ENCODE results near the gene ITPR1. TPM values are rescaled to one million over a fixed set of nuclear protein-coding genes. Genes with fewer than 3 reads are reported as not detected.

The ITPR1 gene
- total RNA-seq, 1 donor from 2014 or later: 22.6 TPM

DNA sequence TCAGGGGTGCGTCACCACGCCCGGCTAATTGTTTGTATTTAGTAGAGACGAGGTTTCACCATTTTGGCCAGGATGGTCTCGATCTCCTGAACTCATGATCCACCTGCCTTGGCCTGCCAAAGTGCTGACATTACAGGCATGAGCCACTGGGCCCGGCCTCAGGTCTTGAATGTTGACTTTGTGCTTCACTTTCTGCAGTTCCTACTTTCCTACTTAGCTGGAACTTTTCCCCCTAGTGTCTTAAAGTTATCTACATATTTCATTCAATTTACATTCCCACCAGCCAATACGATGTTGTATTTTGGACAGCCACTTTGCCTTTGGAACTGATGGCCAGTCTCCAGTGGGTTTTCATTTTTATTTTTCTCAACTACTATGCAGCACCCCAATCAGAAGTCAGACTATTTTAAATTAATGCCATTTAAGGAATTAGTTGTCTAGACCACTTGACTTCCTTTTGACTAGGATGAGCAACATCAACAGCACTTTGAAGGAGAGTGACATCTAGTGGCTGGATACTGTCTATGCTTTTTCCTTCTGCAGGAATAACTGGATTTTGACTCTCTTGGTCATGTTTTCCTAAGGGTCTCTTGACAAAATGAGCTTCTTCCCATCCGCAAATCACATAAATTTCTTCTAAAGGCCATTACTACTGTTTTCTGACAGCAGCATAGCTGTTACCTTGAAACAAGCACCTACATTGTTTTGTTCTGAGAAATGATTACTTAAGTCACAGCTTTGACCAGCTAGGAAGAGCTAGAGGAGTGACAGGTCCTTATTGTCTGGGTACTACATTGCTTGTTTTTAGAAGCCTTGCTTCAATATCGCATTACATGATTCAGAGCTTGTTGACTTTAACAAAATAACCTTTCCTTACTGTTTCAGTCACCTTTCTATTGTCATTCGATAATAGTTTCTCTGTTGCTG is 140.2 kb downstream of the ITPR1 start:
- peak; percentile 74 to 77 for DNase-seq (ENCODE audit: low read depth in 2 of 2)

DNA sequence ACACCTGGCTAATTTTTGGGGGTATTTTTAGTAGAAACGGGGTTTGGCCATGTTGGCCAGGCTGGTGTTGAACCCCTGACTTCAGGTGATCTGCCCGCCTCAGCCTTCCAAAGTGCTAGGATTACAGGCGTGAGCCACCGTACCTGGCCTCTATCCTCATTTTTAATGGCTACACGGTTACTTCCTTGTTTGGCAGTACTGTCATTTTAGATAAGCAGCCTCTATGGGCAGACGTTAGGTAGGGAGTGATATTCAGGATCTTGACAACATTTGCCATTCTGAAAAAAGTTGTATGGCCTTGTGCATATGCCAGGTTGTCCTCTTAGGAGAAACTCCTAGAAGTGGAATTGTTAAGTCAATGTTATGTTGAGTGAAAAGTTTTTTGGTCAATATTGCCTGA is 141.7 kb downstream of the ITPR1 start:
- DNase-seq (ENCODE audit: low read depth in 2 of 2): no peak

DNA sequence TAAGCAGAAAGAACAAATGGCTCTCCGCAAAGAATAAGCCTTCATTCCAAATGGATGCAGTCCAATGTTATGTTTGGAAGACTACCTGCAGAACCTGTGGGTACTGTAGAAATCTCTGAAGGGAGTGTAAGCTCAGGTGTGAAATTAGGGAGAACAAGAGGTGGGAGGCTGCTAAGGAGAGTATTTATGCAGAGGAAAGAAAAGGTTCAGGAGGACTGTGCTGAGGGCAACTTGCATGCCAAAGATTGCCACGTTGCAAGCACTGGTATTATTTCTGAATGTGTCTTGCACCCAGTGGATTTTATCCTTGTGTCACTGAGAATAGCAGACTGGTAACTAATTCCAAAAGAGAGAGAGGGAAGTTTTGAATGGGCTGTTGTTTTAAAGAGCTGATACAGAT is 144.1 kb downstream of the ITPR1 start:
- no peak for DNase-seq (ENCODE audit: low read depth in 2 of 2)

DNA sequence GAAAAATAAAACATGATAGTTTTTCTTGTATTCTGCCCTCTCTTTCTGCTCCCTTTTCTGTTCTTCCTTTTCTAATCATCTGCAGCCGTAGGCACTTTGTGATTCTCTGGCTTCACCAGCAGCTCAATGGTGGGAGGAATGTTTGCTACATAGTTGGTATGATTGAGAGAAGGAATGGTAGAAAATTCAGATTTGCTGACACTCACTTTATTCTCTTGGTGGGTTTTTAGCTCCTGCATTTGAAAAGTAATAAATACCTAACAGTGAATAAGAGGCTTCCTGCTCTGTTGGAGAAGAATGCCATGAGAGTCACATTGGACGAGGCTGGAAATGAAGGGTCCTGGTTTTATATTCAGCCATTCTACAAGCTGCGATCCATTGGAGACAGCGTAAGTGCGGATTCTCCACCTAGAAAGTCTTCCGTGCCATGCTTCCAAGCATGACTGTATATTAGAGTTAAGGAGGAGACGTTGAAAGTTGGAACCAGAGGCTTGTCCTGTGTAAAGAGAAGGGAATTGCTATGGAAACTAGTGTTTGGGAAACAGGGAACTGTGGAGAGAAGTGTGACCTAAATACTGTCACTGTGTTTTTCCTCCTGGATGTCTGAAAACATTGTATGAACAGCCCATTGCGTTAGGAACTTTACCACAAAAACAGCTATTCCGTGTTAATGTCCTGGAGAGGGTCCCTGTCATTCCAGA is 148.9 kb downstream of the ITPR1 start:
- DNase-seq (ENCODE audit: low read depth in 2 of 2): no peak

DNA sequence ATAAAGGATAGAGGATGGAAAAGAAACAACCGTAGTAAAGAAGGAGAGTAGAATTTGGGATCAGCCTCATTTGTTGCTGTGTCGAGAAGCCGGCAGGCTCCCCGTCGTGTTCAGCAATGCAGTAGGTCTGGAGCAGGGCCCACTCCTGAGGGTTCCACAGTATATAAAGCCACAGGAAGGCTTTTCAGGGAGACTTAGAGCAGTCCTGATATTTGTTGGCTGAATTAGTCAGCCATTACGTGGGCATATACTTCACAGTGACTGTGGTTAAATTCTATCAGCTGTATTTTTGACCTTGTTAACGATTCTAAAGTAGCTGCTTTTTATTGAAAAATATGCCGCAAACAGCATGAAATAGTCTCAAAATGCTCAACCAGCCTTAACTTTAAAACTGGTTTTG is 149.5 kb downstream of the ITPR1 start:
- no peak for DNase-seq (ENCODE audit: low read depth in 2 of 2)

DNA sequence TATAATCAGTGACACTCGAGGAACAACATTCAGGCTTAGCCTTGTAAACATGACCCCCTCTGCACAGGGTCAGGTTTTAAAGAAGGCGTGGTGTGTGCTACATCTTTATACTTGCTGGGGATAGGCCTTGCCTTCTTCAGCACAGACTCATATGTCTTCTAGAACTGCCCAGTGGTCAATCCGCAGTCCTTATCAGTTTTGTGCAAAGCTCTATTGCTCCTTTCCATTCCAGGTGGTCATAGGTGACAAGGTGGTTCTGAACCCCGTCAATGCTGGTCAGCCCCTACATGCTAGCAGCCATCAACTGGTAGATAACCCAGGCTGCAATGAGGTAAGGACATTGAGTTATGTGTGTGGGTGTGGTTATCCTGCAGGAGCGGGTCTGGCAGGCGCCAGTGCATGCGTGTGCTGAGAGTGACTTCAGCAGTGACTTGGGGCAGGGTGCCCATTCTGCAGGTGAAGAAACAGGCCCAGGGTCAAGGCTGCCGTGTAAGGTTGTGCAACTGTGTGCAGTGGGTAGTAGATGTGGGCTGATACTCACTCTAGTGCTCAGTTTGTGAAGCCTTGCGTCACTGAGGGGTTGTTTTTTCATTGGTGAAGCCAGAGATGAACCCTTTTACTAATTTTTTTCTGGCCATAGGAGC is 150.9 kb downstream of the ITPR1 start:
- no peak for DNase-seq (ENCODE audit: low read depth in 2 of 2)

DNA sequence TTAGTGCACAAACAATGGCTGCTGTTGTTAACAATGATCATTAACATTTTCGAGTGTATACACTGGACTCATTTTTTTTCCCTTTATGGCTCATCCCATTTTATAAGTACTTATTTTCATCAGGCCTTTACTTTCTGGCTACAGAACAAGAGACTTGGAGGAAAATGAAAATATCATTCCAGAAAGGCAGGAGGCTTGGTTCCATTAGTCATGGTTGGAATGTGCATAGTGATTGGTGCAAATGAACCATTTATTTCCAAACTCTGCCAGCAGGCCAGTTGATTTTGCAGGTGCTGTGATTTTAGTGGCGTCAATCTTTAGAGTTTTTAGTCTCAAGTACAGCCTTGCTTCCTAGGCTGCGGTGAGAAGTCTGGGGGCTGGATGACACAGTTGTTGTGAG is 151.8 kb downstream of the ITPR1 start:
- no peak for DNase-seq (ENCODE audit: low read depth in 2 of 2)

DNA sequence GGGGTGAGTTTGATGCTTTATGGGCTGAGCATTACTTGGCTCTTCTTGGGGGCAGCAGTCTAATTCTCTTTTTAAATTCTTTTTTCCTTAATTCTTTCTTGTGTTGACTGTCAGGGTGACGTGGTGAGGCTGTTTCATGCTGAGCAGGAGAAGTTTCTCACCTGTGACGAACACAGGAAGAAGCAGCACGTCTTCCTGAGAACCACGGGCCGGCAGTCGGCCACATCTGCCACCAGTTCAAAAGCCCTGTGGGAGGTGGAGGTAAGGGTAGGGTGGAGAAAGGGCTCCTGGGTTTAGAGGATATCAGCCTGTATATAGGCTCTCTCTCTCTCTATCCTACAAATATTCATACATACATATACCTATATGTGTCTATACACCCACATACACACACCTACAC is 152.3 kb downstream of the ITPR1 start:
- no peak for DNase-seq (ENCODE audit: low read depth in 2 of 2)

DNA sequence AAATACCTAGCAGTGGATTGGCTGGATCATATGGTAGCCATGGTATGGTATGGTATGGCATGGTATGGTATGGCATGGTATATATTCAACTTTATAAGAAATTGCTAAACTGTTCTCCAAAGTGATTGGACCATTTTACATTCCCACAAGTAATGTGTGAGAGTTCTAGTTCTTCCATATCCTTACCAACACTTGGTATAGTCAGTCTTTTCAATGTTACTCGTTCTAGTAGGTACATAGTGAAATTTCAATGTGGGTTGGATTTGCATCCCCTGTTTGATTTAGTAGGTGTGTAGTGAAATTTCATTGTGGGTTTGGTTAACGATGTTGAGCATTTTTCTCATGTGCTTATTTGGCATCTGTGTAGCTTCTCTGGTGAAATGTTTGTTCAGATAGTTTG is 154.3 kb downstream of the ITPR1 start:
- DNase-seq (ENCODE audit: low read depth in 2 of 2): no peak

DNA sequence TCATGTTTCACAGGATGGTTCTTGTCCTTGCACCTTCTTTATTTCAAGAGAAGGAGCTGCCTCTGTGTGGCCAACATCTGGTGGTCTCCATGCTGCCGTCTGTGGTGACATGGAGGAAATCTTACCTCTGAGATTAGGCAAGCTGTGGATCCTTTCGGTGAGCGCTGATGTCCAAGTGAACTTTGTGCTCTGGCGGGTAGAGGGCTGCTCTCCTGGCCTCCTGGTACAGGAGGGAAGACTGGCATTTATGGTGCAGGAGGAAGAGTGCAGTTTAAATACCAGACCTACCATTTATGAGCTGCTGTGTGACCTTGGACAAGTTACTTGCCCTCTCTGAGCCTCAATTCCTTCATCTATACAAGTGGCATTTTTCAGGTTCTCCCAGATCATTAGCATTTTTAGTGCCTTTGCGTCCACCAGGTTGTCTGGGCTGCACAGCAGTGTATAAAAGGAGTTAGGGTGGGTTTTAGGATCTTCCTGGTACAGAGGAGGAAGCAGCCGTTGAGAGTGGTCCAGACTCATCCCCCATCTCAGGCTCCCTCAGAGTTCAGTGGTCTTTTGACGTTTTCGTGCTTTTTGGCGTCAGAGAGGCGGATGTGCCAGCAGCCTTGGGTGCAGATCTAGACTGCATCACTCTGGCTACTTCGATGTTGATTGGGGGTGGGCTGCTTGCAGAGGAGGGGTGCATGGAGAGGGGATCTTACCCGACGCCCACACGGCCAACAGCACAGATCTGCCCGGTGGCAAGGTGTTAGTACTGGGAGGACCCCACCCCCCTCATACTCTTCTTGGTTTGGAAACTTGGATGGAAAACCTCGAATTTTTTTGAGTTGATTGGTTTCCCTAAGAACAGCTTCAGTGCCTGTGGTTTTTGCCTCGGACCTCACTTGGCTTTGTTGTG is 162.2 kb downstream of the ITPR1 start:
- no peak for DNase-seq (ENCODE audit: low read depth in 2 of 2)

DNA sequence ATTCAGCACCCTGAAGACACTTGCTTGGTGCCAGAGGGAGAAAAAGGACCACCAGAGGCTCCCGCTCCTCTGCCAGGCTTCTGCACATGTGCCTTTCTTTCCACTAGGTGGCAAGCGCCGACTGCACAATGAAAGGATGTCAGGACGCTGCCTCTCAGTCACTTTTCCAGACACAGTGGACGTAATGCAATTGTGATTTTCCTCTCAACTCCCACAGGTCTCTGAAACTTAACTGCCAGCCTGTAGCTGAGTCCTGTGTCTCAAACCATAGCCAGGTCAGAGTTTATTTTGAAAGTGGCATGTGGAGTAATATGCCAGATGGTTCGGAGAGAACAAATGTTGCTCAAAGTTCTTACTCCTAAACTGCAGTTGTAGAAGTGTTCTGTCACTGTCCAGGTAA is 162.9 kb downstream of the ITPR1 start:
- DNase-seq (ENCODE audit: low read depth in 2 of 2): peak; percentile 81 to 89

DNA sequence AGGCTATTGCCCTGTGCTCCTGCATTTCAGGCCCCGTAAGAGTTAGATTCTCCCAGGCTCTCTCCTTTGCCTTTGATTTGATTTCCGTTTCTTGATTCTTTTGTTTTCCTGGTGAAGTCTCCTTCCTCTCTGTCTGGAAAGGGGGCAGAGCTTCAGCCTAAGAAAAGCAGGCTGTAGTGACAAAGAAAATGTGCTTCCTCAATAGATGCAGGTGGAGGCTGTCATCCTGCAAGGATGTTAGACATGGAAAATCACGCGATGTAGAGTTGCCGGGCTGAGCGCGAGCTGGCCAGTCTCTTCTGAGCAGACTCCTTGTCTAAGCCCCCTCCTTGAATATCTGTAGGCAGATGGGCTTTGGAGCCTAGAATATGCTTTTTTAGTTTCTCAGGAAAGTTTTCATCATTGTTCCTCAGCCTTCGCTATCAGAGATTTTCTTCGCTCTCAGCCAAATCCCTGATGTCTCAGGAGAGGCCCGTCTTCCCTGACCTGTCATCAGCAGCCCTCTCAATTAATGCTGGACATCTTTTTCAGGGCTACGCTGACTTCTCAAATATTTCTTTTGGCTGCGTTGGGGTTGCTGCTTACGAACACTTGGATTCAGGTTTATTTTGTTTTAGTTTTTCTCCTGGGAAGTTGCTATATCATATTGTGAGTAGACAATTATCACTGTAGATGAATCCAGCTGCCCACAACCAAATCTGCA is 163.6 kb downstream of the ITPR1 start:
- DNase-seq (ENCODE audit: low read depth in 2 of 2): peak in 1 of 2 donors; percentile 66

DNA sequence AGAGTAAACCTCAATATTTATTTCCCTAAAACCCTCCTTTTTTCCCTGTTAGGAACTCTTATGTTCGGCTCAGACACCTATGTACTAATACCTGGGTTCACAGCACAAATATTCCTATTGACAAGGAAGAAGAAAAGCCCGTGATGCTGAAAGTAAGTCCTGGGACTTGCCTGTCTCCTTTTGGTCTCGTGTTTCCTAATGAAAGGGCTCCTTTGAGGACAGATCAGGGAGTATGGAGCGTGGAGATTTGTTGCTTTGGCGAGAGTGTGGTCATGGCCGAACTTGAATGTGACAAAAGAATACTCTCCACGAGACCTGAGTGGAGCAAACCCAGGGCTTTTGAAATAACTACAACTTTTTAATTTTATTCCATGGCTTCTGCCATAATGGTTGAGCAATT is 167.8 kb downstream of the ITPR1 start:
- DNase-seq (ENCODE audit: low read depth in 2 of 2): no peak

DNA sequence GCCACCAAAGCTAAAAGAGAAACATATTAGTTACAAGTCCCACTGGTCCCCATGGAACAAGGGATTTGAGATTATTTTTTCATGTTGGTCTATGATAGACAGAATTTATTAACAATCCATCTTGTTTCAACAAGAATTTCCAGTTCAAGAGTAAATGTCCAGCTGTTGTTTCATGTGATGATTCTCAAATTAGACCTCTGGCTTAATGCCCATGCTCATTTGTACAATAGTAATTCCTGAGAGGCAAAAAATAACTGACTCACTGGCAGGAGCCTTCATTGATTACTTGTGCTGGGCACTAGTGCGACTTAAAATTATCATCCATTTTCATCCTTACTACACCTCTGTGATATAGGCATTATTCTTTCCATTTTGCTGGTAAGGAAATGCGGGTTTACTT is 171.3 kb downstream of the ITPR1 start:
- DNase-seq (ENCODE audit: low read depth in 2 of 2): peak in 1 of 2 donors; percentile 34

DNA sequence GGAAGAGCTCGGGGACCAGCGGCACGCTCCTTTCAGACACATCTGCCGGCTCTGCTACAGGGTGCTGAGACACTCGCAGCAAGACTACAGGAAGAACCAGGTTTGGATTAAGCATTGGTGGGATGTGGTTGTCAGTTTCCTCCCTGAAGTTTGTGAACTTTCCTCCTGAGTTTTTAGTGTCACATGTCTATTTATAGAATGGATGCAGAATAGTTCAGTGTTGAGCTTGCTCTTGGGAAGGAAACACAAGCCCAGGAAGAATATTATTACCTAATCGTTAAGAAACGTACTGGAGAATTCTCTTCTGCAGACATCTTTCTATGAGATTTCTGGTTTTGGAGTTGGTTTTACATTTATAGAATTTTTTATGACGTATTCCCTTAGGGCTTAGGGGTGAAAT is 172.0 kb downstream of the ITPR1 start:
- peak in 1 of 2 donors; percentile 18 for DNase-seq (ENCODE audit: low read depth in 2 of 2)

DNA sequence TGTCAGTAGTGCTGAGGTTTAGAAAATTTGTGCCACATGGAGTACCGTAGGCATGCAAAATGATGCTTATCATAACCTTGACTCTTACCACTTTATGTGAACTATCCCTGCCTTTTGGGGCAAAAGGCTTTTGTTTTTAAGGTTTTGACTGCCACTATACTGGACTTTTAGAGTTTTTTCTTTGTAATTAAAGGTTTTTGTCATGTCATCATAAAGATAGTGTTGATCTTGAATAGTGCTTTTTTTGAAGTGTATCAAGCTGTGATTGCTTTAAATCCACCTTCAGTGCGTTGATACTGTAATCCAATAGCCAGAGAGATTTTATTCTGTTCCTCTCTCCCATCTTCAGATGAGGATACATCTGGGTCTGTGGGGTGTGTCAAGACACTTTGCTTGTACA is 172.9 kb downstream of the ITPR1 start:
- DNase-seq (ENCODE audit: low read depth in 2 of 2): no peak

DNA sequence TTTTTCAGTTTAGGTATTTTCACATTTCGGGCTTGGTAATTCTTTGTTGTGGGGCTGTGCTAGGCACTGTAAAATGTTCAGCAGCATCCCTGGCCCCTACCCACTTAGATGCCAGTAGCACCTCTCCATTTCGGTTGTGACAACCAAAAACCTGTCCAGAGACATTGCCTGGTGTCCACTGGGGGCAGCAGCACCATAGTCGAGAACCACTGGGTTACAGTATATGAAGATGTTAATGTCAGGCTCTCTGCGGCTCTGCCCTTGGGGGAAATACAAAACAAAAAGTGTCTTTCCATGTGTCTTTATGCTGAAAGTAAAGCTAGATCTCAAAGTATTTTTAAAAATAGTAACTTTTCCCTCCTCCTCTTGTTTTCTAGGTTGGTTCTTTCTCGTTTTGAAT is 177.2 kb downstream of the ITPR1 start:
- peak; percentile 14 to 20 for DNase-seq (ENCODE audit: low read depth in 2 of 2)

DNA sequence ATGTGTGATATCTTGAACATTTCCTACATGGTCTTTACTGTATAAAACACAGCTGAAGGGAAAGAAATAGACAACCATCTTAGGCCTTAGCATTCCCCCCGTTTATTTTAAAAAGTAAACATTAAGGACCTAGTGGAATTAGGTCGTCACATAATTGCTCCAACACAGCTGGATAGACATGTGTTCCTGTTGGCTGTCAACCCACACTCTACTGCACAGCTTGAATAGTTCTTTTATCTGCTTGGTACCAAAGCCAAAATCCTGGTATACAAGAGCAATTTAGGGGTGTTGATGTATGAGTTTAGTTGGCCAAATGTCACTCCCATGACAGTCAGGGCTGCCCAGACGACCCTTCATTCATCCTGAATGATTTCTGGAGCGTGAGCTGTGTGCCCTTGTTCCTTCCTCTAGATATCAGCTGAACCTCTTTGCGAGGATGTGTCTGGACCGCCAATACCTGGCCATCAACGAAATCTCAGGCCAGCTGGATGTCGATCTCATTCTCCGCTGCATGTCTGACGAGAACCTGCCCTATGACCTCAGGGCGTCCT is 179.7 kb downstream of the ITPR1 start:
- no peak for DNase-seq (ENCODE audit: low read depth in 2 of 2)

DNA sequence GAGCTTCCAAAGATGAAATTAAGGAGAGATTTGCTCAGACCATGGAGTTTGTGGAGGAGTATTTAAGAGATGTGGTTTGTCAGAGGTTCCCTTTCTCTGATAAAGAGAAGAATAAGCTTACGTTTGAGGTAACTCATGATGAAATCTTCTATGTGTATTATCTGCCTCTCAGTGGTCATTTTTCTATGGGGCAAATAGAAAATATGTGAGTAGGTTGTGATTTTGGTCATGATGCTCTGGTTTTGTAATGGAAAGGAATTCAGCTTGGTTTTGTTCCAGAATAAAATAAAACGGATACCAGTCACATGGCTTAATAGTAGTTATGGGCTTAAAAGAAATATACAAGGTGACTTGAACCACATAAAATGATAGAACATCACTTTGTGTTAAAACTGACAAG is 181.1 kb downstream of the ITPR1 start:
- no peak for DNase-seq (ENCODE audit: low read depth in 2 of 2)

DNA sequence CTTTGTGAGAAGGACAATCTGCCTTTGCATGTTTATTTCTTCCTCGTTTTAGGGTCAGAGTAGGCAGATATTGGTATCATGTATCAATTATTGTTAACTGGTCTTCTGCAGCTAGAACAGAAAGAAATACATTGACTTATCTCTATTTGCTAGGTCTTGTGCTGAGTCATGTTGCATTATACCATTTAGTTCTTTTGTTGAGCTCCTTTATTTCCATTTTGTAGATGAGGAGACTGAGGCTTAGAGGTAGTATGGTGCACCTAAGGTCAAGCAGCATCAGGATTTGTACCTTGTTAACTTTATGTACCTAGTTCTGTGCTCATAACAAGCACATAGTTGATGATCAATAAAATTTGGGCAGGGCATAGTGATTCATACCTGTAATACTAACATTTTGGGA is 182.6 kb downstream of the ITPR1 start:
- DNase-seq (ENCODE audit: low read depth in 2 of 2): no peak

Data from lung microvascular endothelial cell (primary cell).